CD4-positive, alpha-beta T cell treated with Interleukin-17A for 1 hour (primary cell): ENCODE results near the gene MTHFD1L.
A peak's percentile ranks its signal among the peaks of the same experiment; 100 is the strongest.
"Not testable (repeated sequence)": the region's sequence is repeated elsewhere in the genome, so short reads cannot be mapped to it uniquely, and the experiment has no call there.

Experiments used
- DNase-seq: peaks from one replicate; pipeline ENCODE4 v3.0.0-alpha.2; 2020

Gene MTHFD1L

DNA sequence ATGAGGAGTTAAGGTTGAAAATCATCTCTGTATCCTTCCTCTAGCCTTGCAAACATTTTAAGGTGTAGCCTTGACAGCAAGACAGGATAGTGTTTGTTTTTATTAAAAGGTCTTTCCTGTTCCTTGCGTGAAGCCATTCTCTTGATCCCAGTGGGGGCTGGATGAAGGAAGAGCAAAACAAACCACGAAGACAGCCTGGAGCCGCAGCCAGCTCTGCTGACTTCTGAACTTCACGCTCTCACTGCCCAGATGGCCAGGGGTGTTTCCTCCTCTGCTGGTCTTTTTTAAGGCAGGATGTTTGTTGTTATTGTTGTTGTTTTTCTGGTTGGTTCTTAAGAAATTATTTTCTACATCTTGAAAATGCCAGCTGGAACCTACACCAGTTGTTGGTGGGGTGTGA lies 156.4 kb downstream of the MTHFD1L start:
- DNase-seq: no peak

- DNase-seq: no peak
Measured at GRCh38 chr6:151022492-151022891, 157.0 kb downstream of the MTHFD1L start.

GRCh38 chr6:151023342-151023741 lies 157.8 kb downstream of the MTHFD1L start:
- no peak for DNase-seq

GRCh38 chr6:151024597-151024996 lies 159.1 kb downstream of the MTHFD1L start:
- no peak for DNase-seq

GRCh38 chr6:151025076-151025475 lies 159.6 kb downstream of the MTHFD1L start:
- no peak for DNase-seq

DNA sequence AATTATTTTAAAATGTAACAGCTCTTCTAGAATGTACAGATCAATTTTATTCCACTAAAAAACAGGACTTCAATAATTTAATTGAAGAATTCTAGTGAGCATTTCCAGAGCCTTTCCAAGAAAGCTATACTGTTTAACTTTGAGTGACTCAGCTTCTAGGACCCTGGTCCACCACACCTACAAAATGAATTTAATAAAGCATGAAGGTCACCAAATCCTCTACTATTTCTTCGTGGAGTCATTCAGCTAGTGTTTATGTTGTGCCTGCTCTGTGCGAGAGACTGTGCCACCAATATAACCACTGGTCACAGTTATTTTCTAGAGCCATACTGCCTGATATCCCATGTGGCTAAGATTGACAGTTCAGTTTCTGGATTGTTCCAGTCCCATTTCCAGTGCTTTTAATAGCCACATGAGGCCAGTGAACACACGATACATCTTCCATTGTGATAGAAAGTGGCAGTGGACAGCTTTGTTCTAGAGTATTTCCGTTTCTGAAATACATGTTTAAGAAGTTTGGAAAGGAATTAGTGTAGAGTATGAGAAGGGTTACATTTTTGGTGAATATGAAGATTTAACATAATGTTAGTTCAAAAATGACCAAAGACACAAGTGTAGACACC lies 160.7 kb downstream of the MTHFD1L start:
- no peak for DNase-seq

GRCh38 chr6:151027295-151027747 lies 161.8 kb downstream of the MTHFD1L start:
- DNase-seq: no peak

DNA sequence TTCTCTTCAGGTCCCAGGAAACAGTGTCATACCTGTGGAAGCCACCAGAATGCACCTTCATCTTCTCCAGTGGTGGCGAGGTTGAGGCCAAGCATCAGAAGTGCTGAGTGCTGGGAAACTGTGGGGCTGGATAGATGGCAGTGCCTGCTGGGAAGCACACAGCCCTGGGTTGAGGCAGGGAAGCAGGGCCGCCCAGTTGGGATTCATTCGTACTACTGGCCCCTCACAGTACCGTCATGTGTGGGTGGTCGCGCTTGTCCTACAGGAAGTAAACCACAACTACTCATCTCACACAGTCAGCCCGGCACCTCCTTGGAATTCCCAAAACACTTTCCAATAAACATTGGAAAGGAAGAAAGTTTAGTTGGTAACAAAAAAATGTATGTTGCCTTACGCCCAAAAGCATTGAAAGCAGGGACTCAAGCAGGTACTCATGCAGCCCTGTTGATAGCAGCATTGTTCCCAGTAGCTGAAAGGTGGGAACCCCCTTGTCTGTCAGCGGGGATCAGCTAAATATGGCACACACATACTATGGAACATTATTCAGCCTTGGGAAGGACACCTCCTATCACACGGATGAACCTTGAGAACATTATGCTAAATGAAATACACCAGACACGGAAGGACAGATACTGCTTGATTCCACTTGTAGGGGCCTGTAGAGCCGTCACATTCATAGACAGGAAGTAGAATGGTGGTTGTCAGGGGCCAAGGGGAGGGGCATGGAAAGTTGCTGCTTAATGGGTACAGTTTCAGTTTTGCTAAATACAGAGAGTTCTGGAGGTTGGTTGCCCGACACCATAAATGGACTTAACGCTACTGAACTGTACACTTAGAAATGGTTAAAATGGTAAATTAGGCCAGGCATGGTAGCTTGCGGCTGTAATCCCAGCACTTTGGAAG lies 162.7 kb downstream of the MTHFD1L start:
- no peak for DNase-seq

- no peak for DNase-seq
Measured at GRCh38 chr6:151029970-151030369, 164.5 kb downstream of the MTHFD1L start.

- DNase-seq: no peak
Measured at GRCh38 chr6:151032034-151032433, 166.5 kb downstream of the MTHFD1L start.

DNA sequence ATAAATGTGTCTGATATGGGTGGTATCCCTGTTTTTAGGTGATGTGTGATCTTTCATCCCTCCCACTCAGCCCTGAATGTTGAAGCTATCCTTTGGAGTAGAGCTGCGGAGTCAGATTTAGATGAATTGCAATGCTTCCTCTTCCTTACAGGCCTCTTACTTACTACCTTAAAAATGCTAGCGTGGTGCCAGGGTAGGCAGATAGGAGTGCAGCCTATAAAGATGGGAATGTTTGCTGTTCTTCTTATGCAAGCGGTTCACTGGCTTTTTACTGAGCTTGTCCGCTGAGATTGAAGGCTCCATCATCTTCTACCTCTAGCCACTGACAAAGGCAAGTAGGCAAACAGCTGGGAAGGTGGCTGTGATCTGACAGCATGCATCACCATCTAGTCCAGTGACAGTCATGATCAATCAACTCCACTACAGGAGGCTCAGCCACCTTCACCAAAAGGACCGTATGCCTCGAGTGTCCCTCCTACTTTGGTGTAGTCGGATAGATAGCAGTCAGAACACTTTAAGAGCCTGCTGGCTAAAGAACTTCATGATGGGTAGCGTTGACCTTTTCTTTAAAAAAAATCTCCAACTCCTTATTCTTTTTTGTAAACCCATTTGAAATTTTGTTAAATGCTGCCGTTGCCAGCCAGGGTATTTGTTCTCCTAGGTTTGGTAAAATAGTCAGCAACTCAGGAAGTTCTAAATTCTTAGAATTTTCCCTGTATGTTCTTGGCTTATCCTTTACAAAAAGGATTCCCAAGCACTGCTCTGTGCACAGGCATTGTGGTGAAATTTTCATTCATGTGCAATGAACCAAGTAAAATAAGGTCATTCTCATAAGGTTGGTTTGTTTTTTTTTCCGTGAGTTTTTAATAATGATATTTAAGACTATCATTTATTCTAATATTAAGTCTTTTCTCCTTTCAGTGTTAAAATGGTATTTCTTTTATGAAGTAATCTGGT lies 169.6 kb downstream of the MTHFD1L start:
- no peak for DNase-seq

GRCh38 chr6:151036211-151036721 lies 170.8 kb downstream of the MTHFD1L start:
- DNase-seq: not testable (repeated sequence)

- peak; percentile 10 for DNase-seq
Measured at GRCh38 chr6:151036869-151037680, 171.6 kb downstream of the MTHFD1L start.

GRCh38 chr6:151038616-151039015 lies 173.1 kb downstream of the MTHFD1L start:
- no peak for DNase-seq

DNA sequence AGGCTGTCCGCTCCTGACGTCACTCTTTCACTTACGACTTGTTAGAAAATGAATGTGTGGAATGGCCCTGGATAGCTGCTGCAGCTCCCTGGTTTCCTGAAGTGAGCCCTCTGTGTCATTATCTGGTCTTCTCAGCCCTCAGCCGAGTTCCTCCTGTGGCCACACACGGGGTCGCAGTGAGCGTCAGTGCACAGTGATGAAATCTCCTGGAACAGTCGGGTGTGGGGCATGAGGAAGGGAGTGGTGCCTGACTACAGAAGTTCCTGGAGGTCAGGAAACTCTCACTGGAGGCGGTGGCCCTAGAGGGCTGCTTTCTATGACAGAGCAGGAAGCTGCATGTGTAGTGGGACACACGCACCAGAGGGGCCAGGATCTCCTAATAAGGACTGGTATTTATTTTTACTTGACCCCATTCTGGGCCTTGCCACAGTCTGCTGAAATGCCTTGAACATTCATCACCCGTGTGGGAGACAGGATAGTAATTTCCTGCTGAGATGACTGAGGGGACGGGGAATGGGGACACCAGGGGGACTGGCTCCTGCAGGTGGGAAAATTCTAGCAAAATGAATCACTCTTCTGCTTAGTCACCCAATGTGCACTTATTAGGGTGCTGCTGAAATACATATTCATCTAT lies 175.5 kb downstream of the MTHFD1L start:
- peak; percentile 28 for DNase-seq

- DNase-seq: no peak
Measured at GRCh38 chr6:151041686-151042085, 176.2 kb downstream of the MTHFD1L start.

- not testable (repeated sequence) for DNase-seq
Measured at GRCh38 chr6:151042911-151043330, 177.4 kb downstream of the MTHFD1L start.

- DNase-seq: no peak
Measured at GRCh38 chr6:151043944-151044343, 178.4 kb downstream of the MTHFD1L start.

DNA sequence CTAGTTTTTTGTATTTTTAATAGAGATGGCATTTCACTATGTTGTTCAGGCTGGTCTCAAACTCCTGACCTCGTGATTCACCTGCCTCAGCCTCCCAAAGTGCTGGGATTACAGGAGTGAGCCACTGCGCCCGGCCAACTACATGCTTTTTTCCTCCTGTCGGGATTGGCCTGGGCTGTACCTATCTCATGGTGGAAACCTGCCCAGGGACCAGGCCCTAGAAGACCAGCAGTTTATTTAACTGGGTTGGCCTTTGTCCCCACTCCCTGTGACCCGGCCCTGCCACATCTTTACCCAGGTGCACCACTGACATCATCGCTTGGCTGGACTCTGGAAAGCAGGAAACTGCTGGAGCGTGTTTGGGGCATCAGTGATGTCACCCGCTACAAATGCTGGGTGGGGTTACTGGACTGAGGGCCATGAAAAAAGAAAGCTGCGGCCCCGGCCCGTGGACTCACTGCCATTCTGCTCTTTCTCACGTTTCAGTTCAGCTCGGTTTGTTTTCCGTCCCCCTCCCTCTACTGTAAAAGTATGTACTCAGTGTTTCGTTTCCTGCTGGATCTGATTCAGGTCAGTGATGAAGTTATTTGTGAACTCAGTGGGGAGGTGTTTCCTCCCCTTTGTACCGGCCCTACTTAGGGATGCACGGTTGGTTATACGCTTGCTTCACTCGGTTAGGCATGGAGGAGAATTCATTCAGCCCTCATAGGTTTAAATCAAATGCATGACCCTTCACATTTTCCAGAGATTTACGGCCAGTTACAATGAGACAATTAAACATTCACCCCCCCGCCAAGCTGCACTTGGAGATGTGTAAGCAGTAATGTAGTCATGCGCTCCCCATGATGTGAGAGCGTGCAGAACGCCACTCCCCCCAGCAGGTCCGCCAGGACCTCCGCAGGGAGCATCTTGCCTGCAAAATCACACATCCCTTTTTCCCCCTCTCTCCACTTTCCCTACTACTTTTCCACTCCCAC lies 179.3 kb downstream of the MTHFD1L start:
- no peak for DNase-seq
